SK-N-SH treated with all-trans-retinoic acid at 6 μM for 48 hours (cell line): ENCODE results near the gene EXD3.

Experiments used
- BACH2 ChIP-seq: fragments of 250-450 bp; sonication (Bioruptor Pico); IDR thresholded peaks from 2 replicates; pipeline ENCODE4 v1.9.0; 2021; ENCODE audit warnings: mild to moderate bottlenecking, borderline replicate concordance
- PPARA ChIP-seq: fragments of 250-450 bp; sonication (Bioruptor Pico); IDR thresholded peaks from 2 replicates; pipeline ENCODE4 v1.5.0; 2020; ENCODE audit warnings: mild to moderate bottlenecking, borderline replicate concordance
- ZC3H10 ChIP-seq: fragments of 250-450 bp; sonication (Bioruptor Pico); IDR thresholded peaks from 2 replicates; pipeline ENCODE4 v1.5.1; 2021; ENCODE audit warnings: mild to moderate bottlenecking, moderate library complexity
- ZNF565 ChIP-seq: fragments of 450-650 bp; formaldehyde crosslinking; conservative IDR thresholded peaks from 2 replicates; pipeline ENCODE4 v1.5.0; 2020; ENCODE audit warnings: low read depth, mild to moderate bottlenecking, moderate library complexity
- TF ChIP-seq, protein P1 (sequence below): fragments of 250-450 bp; sonication (Bioruptor Pico); IDR thresholded peaks from 2 replicates; pipeline ENCODE4 v1.8.0; 2020; ENCODE audit warnings: mild to moderate bottlenecking, moderate library complexity, borderline replicate concordance
- TF ChIP-seq, protein P2 (sequence below): fragments of 250-450 bp; sonication (Bioruptor Pico); IDR thresholded peaks from 2 replicates; pipeline ENCODE4 v1.5.0; 2020; ENCODE audit warnings: mild to moderate bottlenecking, moderate library complexity

DNA sequence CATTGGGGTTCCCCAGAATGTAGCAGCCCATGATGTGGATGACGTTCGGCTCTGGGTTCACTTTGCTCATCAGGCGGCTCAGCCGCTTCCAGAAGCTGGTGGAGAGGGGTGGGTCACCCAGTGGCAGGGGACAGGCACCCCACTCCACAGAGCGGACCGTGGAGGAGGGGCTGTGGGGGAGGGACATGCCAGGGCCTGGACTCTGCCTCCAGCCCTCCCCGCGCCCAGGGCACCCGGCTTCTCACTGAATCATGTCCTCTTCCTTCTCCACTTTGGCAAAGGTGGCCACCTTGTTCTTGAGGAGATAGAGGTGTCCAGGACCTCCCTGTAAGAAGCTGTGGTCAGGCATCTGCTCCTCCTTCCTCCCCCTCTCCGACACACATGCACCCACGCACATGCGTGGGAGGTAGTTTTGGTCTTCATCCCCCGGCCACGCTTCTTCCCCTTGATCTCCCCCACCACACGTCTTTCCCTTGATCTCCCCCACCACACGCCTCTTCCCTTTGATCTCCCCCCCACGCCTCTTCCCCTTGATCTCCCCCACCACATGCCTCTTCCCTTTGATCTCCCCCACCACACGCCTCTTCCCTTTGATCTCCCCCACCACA is 27.1 kb upstream of the EXD3 start:
- TF ChIP-seq, protein P1, sequence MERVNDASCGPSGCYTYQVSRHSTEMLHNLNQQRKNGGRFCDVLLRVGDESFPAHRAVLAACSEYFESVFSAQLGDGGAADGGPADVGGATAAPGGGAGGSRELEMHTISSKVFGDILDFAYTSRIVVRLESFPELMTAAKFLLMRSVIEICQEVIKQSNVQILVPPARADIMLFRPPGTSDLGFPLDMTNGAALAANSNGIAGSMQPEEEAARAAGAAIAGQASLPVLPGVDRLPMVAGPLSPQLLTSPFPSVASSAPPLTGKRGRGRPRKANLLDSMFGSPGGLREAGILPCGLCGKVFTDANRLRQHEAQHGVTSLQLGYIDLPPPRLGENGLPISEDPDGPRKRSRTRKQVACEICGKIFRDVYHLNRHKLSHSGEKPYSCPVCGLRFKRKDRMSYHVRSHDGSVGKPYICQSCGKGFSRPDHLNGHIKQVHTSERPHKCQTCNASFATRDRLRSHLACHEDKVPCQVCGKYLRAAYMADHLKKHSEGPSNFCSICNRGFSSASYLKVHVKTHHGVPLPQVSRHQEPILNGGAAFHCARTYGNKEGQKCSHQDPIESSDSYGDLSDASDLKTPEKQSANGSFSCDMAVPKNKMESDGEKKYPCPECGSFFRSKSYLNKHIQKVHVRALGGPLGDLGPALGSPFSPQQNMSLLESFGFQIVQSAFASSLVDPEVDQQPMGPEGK (CRISPR knock-in tag): no peak
- TF ChIP-seq ZNF565 (CRISPR knock-in tag): no peak
- no peak for TF ChIP-seq BACH2
- no peak for TF ChIP-seq ZC3H10 (CRISPR knock-in tag)
- no peak for TF ChIP-seq PPARA
- TF ChIP-seq, protein P2, sequence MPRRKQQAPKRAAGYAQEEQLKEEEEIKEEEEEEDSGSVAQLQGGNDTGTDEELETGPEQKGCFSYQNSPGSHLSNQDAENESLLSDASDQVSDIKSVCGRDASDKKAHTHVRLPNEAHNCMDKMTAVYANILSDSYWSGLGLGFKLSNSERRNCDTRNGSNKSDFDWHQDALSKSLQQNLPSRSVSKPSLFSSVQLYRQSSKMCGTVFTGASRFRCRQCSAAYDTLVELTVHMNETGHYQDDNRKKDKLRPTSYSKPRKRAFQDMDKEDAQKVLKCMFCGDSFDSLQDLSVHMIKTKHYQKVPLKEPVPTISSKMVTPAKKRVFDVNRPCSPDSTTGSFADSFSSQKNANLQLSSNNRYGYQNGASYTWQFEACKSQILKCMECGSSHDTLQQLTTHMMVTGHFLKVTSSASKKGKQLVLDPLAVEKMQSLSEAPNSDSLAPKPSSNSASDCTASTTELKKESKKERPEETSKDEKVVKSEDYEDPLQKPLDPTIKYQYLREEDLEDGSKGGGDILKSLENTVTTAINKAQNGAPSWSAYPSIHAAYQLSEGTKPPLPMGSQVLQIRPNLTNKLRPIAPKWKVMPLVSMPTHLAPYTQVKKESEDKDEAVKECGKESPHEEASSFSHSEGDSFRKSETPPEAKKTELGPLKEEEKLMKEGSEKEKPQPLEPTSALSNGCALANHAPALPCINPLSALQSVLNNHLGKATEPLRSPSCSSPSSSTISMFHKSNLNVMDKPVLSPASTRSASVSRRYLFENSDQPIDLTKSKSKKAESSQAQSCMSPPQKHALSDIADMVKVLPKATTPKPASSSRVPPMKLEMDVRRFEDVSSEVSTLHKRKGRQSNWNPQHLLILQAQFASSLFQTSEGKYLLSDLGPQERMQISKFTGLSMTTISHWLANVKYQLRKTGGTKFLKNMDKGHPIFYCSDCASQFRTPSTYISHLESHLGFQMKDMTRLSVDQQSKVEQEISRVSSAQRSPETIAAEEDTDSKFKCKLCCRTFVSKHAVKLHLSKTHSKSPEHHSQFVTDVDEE (CRISPR knock-in tag): no peak
